ENCODE data around the gene DNAH2. TPM values are rescaled to one million over a fixed set of nuclear protein-coding genes. Genes with fewer than 3 reads are reported as not detected.

The DNAH2 gene
- total and polyA plus RNA-seq, 2 of the 13 experiments (the other 11 are each of a cell fraction or from before 2014, with no cell fraction given) = not detected

DNA sequence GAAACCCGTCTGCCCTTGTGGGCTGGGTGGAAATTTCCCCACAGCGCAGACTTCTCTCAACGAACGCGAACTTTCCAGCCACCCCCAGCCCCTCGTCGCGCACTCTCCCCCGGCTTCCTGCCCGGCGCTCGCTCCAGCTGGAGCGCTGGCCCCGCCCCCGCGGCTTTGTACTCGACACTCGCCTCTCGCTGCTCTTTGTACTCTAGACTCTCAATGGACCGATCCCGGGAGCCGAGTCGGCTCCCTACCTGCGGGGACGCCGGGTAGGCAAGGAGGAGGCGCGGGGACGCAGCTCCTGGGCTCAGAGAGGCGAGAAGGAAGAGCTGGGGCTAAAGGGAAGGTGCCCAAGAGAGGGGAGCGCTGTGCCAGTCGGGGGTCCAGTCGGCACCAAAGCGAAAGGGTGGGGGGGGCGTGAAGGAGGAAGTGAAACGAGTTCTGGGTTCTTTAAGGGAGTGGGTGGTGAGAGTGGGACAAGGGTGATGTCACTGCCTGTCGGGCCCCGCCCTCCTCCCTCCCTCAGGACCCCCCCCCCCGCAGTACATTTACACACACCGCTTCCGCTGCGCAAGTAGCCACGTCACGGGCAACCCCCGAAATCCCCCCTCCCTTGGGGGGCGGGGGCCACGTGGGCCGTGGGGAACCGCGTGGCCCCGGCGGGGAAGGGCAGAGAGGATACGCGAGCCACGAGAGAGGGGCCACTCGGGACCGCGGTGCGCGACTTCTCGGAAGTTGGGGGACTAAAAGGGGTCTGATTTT lies 126.2 kb downstream of the DNAH2 start (continued):
- TF ChIP-seq, protein P1, sequence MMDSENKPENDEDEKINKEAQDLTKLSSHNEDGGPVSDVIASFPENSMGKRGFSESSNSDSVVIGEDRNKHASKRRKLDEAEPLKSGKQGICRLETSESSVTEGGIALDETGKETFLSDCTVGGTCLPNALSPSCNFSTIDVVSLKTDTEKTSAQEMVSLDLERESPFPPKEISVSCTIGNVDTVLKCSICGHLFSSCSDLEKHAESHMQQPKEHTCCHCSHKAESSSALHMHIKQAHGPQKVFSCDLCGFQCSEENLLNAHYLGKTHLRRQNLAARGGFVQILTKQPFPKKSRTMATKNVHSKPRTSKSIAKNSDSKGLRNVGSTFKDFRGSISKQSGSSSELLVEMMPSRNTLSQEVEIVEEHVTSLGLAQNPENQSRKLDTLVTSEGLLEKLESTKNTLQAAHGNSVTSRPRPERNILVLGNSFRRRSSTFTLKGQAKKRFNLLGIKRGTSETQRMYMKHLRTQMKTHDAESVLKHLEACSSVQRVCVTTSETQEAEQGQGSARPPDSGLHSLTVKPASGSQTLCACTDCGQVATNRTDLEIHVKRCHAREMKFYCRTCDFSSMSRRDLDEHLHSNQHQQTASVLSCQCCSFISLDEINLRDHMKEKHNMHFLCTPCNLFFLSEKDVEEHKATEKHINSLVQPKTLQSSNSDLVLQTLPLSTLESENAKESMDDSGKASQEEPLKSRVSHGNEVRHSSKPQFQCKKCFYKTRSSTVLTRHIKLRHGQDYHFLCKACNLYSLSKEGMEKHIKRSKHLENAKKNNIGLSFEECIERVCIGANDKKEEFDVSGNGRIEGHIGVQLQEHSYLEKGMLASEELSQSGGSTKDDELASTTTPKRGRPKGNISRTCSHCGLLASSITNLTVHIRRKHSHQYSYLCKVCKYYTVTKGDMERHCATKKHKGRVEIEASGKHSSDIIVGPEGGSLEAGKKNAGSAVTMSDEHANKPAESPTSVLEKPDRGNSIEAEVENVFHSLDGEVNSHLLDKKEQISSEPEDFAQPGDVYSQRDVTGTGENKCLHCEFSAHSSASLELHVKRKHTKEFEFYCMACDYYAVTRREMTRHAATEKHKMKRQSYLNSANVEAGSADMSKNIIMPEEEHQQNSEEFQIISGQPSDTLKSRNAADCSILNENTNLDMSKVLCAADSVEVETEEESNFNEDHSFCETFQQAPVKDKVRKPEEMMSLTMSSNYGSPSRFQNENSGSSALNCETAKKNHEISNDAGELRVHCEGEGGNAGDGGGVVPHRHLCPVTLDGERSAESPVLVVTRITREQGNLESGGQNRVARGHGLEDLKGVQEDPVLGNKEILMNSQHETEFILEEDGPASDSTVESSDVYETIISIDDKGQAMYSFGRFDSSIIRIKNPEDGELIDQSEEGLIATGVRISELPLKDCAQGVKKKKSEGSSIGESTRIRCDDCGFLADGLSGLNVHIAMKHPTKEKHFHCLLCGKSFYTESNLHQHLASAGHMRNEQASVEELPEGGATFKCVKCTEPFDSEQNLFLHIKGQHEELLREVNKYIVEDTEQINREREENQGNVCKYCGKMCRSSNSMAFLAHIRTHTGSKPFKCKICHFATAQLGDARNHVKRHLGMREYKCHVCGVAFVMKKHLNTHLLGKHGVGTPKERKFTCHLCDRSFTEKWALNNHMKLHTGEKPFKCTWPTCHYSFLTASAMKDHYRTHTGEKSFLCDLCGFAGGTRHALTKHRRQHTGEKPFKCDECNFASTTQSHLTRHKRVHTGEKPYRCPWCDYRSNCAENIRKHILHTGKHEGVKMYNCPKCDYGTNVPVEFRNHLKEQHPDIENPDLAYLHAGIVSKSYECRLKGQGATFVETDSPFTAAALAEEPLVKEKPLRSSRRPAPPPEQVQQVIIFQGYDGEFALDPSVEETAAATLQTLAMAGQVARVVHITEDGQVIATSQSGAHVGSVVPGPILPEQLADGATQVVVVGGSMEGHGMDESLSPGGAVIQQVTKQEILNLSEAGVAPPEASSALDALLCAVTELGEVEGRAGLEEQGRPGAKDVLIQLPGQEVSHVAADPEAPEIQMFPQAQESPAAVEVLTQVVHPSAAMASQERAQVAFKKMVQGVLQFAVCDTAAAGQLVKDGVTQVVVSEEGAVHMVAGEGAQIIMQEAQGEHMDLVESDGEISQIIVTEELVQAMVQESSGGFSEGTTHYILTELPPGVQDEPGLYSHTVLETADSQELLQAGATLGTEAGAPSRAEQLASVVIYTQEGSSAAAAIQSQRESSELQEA (CRISPR knock-in tag; IDR thresholded peaks at IDR 0.05; ENCODE audit: not compliant biosample characterization) = peak; percentile 55
- TF ChIP-seq ZNF619 (CRISPR knock-in tag; IDR thresholded peaks at IDR 0.05) (no peak), GABPA (IDR thresholded peaks at IDR 0.05; ENCODE audit: low read depth, low read length) (peak; percentile 10; the same call in 1 of the 2 replicates), GABPA (CRISPR knock-in tag; IDR thresholded peaks at IDR 0.05; ENCODE audit: low read depth) (no peak; the same call in 1 of the 2 replicates), RBAK (CRISPR knock-in tag; IDR thresholded peaks at IDR 0.05) (no peak), ZC3H13 (CRISPR knock-in tag; IDR thresholded peaks at IDR 0.05) (no peak), ZNF263 (CRISPR knock-in tag; IDR thresholded peaks at IDR 0.05) (no peak; the same call in 1 of the 2 replicates), SSRP1 (CRISPR knock-in tag; IDR thresholded peaks at IDR 0.05) (no peak), MAFK (conservative IDR thresholded peaks at IDR 0.05 in 1 of 2, IDR thresholded peaks at IDR 0.05 in 1 of 2; ENCODE audit: low read length in 2 of 2) (no peak), ATM (IDR thresholded peaks at IDR 0.05; ENCODE audit: borderline replicate concordance) (no peak), SNAI1 (CRISPR knock-in tag; IDR thresholded peaks at IDR 0.05; ENCODE audit: borderline replicate concordance) (no peak)
- TF ChIP-seq, protein P2, sequence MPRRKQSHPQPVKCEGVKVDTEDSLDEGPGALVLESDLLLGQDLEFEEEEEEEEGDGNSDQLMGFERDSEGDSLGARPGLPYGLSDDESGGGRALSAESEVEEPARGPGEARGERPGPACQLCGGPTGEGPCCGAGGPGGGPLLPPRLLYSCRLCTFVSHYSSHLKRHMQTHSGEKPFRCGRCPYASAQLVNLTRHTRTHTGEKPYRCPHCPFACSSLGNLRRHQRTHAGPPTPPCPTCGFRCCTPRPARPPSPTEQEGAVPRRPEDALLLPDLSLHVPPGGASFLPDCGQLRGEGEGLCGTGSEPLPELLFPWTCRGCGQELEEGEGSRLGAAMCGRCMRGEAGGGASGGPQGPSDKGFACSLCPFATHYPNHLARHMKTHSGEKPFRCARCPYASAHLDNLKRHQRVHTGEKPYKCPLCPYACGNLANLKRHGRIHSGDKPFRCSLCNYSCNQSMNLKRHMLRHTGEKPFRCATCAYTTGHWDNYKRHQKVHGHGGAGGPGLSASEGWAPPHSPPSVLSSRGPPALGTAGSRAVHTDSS (CRISPR knock-in tag; conservative IDR thresholded peaks at IDR 0.05) = no peak
- TF ChIP-seq, protein P3, sequence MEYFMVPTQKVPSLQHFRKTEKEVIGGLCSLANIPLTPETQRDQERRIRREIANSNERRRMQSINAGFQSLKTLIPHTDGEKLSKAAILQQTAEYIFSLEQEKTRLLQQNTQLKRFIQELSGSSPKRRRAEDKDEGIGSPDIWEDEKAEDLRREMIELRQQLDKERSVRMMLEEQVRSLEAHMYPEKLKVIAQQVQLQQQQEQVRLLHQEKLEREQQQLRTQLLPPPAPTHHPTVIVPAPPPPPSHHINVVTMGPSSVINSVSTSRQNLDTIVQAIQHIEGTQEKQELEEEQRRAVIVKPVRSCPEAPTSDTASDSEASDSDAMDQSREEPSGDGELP (IDR thresholded peaks at IDR 0.05; ENCODE audit: borderline replicate concordance, low read depth) = peak; percentile 99
